GM19035 (cell line): ENCODE measurements around the gene BOLA2.
"Not testable (repeated sequence)": the region's sequence is repeated elsewhere in the genome, so short reads cannot be mapped to it uniquely, and the experiment has no call there.

Experiments
- ATAC-seq: cut with Tn5 transposase; IDR thresholded peaks from one replicate; pipeline ENCODE4 v1.9.1; 2021; ENCODE audit not compliant: unreplicated experiment

BOLA2 gene

GRCh38 chr16:29454269-29454668 lies at the start of gene BOLA2, which contains the start of gene SLX1B:
Gene BOLA2 (minus strand): TSS chr16:29454351. CDS start chr16:29454253, 98 bp downstream.
Gene SLX1B (plus strand): TSS chr16:29454533.
- ATAC-seq, result peak; percentile 89

- ATAC-seq, result not testable (repeated sequence)
Observed at GRCh38 chr16:29482276-29482675, 28.1 kb upstream of the BOLA2 start.

GRCh38 chr16:29472065-29472464 lies 17.9 kb upstream of the BOLA2 start:
- not testable (repeated sequence) for ATAC-seq

- not testable (repeated sequence) for ATAC-seq
Observed at GRCh38 chr16:29469660-29470059, 15.5 kb upstream of the BOLA2 start.

- not testable (repeated sequence) for ATAC-seq
Observed at GRCh38 chr16:29467654-29468366, 13.7 kb upstream of the BOLA2 start.

GRCh38 chr16:29466904-29467303 lies 12.8 kb upstream of the BOLA2 start:
- ATAC-seq, result not testable (repeated sequence)

- not testable (repeated sequence) for ATAC-seq
Observed at GRCh38 chr16:29465985-29466824, 12.1 kb upstream of the BOLA2 start.

- not testable (repeated sequence) for ATAC-seq
Observed at GRCh38 chr16:29460647-29461030, 6.5 kb upstream of the BOLA2 start.

- ATAC-seq, result not testable (repeated sequence)
Observed at GRCh38 chr16:29459706-29460646, 5.8 kb upstream of the BOLA2 start, which contains the start of gene SULT1A4. Gene SULT1A4 (plus strand): TSS chr16:29459913. CDS start chr16:29461386, 1,473 bp downstream.

GRCh38 chr16:29457660-29458059 lies 3.5 kb upstream of the BOLA2 start:
- ATAC-seq, result not testable (repeated sequence)

- ATAC-seq, result peak; percentile 60
Observed at GRCh38 chr16:29454828-29455227, 677 bp upstream of the BOLA2 start.

- peak; percentile 4 for ATAC-seq
Observed at GRCh38 chr16:29453754-29454153, 397 bp downstream of the BOLA2 start.

- not testable (repeated sequence) for ATAC-seq
Observed at GRCh38 chr16:29425390-29425789, 28.8 kb downstream of the BOLA2 start.

- ATAC-seq, result not testable (repeated sequence)
Observed at GRCh38 chr16:29423587-29423986, 30.6 kb downstream of the BOLA2 start.

GRCh38 chr16:29405249-29405648 lies 48.9 kb downstream of the BOLA2 start:
- not testable (repeated sequence) for ATAC-seq
